Loucy (cell line): Measurements from ENCODE around the gene TBRG1.

ENCODE experiments used
- EZH2phosphoT487 ChIP-seq: fragments of 200-600 bp; IDR thresholded peaks from 2 replicates; pipeline ENCODE4 v1.6.1; 2018; ENCODE audit warnings: antibody characterized with exemption, mild to moderate bottlenecking, moderate library complexity, borderline replicate concordance
- TF ChIP-seq, protein P1 (sequence below): fragments of 200-600 bp; sonication (generic); conservative IDR thresholded peaks from 2 replicates; pipeline ENCODE4 v1.5.1; 2014; ENCODE audit warnings: mild to moderate bottlenecking, antibody characterized with exemption, low read length

DNA sequence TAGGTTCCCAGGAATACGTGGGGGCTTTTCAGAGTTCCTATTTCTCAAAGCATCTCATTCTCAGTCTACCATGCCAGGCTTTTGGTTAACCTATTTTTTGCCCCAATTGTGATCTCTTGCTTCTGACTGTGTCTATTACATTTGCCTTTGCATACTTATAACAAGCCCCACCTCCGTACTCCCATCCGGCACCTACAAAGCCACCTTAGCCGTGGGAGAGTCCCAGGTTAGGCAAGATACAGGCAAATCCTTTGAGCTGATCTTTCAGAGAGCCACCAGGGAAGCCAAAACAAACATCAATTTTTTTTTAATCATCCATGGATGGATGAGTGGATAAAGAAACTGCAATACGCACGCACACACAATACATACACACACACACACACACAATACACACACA, 30.0 kb upstream of the TBRG1 start:
- TF ChIP-seq, protein P1, sequence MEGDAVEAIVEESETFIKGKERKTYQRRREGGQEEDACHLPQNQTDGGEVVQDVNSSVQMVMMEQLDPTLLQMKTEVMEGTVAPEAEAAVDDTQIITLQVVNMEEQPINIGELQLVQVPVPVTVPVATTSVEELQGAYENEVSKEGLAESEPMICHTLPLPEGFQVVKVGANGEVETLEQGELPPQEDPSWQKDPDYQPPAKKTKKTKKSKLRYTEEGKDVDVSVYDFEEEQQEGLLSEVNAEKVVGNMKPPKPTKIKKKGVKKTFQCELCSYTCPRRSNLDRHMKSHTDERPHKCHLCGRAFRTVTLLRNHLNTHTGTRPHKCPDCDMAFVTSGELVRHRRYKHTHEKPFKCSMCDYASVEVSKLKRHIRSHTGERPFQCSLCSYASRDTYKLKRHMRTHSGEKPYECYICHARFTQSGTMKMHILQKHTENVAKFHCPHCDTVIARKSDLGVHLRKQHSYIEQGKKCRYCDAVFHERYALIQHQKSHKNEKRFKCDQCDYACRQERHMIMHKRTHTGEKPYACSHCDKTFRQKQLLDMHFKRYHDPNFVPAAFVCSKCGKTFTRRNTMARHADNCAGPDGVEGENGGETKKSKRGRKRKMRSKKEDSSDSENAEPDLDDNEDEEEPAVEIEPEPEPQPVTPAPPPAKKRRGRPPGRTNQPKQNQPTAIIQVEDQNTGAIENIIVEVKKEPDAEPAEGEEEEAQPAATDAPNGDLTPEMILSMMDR = no peak
- TF ChIP-seq EZH2phosphoT487 = no peak
